NCI-H187 (cell line): ENCODE results near the gene RXRA.

Experiments used
- DNase-seq, 2 experiments: peaks; one replicate each; lab custom pipeline; 2025; lab: John Stamatoyannopoulos, UW

RXRA gene

GRCh38 chr9:134338394-134339182, 12.3 kb downstream of the RXRA start:
- no peak for DNase-seq

DNA sequence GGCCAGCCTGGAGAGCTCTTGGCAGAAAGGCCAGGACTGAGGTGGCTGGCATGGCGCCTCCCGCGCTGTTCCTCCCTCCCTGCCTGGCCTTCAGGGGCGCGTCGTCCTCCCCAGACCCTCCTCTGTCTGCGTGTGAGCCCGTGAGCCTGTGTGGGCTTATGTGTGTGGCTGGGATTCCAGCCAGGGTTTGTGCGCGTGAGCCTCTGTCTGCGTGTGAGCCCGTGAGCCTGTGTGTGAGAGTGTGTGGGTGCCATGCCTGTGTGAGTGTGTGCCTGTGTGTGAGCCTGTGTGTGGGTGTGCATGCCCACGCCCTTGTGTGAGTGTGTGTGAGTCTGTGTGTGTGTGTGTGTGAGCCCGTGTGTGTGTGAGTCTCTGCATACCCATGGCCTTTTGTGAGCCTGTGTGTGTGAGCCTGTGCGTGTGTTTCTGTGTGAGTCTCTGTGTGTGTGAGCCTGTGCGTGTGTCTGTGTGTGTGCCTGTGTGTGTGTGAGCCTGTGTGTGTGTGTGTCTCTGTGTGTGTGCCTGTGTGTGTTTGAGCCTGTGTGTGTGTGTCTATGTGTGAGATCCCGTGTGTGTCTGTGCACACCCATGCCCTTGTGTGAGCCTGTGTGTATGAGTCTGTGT, 13.0 kb downstream of the RXRA start:
- DNase-seq, result no peak

- no peak for DNase-seq
These were observed 14.4 kb downstream of the RXRA start for GRCh38 chr9:134340475-134341160.

- no peak for DNase-seq
These were observed 15.1 kb downstream of the RXRA start for GRCh38 chr9:134341306-134341705.

DNA sequence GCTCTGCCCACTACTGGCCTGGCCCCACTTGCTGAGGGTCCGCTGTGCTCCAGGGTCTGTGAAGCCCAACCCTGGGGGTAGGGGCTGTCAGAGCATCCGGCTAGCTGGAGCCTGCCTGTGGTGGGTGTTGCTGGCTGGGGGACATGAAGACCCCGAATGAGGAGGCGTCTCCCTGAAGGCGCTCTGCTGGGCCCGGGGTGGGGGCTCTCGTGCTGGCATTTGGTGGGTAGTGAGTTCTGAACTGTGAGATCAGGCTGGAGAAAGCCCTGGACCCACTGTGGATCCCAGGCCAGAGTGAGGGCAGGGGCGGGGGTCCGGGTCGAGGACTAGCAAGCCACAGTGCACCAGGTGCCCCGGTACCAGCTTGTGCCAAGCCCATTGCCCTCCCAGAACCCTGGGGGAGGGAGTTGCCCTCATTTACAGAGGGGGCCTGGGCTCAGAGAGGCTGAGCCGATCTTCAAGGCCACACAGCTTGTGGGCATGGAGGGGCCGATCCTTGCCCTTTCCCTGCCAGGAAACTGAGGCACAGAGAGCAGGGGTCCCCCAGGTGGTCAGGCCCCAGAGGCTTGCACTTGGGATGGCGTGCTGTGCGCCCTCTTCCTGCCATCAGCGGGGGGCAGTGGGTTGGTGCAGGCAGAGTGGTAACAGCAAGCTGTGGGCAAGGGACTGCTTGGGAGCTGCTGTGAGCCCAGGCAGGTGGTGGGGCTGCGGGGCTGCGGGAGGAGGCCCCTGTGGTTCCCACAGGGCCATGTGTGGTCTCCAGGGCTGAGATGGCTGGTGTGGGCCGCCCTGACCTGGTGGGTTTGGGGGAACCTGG, 15.9 kb downstream of the RXRA start:
- DNase-seq, result no peak

DNA sequence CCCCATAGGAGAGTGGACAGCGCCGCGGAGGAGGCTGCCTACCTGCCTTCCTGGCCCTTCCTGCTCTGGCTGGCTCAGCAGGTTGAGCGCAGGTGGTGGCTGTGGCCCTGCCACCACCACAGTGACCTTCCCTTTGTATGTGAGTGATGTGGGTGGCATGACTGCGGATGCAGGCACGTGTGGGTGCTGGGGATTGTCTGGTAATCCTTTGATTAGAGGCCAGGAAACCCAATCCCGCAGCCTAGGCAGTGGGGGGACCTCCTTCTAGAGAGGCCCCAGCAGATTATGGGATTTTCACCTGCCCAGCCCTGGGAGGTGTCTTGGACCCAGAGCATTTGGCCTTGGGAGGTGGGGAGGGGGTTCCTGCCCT, 16.5 kb downstream of the RXRA start:
- no peak for DNase-seq

DNA sequence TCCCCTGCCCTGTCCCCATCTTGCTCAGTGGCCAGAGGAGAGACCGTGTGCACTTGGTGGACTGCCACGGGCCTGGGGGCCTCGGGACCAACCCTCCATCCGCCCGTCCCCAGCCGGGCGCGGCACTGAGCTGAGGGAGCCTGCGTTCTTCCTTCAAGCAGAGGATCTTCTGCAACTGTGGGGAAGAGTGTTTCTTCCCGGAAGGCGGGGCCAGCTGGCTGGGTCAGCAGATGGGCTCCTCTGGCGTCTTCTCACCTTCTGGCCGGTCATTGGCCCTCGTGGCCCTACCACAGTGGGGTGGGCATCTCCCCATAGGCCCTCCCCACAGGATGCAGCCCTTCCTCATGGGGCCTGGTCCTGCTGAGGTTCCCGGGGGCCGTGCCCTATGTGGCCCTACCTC, 17.4 kb downstream of the RXRA start:
- DNase-seq, result no peak

DNA sequence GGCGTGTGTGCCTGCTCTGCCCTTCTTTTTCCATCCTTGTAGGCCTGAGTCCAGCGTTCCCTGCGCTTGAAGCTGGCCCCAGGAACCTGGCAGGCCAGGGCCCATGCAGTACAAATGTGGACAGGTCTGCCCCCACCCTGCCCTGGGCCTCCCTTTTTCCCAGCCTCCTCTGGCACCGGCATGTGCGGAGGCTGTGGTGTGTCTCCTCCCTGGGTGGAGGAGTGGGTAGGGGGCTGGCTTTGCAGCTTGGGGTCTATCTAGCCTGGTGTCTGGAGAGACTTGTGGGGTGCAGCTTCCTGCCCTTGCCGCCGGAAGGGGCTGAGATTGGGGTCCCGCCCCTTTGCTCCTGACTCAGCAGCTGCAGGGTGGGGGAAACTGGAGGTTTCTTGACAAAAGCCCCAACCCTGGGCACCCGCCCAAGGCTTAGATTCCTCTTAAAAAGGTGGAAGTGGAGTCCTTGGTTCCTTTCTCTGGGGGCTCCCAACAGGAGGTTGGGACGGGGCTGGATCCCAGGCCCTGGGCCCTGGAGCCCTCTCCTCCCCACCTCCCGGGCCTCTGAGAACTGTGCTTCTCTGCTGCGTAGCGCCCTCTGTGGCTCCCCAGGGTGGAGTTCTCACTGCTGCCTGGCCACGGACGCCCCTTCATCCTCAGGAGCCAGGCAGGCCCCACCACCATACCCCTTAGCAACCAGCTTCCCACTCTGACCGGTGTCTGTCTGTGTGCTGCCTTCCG, 18.0 kb downstream of the RXRA start:
- no peak for DNase-seq

GRCh38 chr9:134344800-134345310, 18.6 kb downstream of the RXRA start:
- DNase-seq, result no peak

- no peak for DNase-seq
These were observed 19.5 kb downstream of the RXRA start for GRCh38 chr9:134345737-134346136.

DNA sequence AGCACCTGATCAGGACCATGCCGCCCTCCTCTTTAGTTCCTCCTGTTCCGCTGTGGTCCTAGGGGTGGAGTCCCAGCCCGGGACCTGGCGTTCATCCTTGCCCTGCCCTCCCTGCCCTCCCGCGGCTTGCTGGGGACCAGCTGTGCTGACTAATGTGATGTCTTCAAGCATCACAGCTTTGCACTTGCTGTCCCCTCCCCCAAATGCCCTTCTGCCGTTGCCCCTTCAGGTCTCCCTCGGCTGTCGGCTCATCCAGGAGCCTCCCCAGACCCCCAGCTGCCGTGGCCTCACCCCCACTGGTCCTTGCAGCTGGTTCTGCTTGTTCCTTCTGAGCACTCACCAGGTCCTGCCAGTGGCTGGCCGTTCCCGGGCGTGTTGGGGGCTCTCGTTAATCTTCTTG, 19.9 kb downstream of the RXRA start:
- no peak for DNase-seq

- no peak for DNase-seq
These were observed 20.8 kb downstream of the RXRA start for GRCh38 chr9:134346840-134347583.

GRCh38 chr9:134347996-134348395, 21.7 kb downstream of the RXRA start:
- no peak for DNase-seq

- DNase-seq, result no peak
These were observed 22.3 kb downstream of the RXRA start for GRCh38 chr9:134348404-134349155.

GRCh38 chr9:134349936-134350335, 23.7 kb downstream of the RXRA start:
- no peak for DNase-seq

GRCh38 chr9:134350416-134350994, 24.2 kb downstream of the RXRA start:
- no peak for DNase-seq

GRCh38 chr9:134351606-134352176, 25.4 kb downstream of the RXRA start:
- DNase-seq, result no peak

DNA sequence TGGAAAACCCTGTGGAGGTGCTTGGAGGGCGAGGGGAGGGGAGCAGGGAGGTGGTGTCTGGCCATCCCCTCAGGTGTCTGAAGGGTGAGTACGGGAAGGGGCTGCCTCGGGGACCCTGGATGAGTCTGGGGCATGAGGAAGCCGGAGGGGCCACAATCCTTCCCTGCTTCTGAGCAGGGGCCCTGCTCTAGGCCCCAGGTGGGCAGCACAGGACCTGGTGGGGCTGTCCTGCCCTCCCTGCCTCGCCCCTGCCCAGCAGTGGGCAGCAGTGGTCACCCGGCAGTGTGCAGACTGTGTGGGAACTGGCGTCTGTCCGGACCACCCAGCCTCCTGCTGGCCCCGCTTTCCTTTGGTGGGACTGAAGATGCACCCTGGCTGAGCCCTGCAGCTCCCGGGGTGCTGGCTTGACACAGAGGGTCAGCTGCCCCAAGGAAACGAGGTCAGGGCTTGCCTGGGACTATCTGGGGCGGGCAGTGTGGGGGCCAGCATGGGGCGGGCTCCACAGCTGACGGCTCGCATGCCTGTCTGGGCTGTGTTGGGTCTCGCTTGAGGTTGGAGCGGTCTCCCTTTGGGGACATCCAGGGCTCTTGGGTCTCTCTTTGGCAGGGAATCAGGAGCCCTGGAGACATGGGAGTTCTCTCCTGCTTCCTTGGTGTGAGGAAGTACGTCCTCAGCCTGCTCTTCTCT, 26.1 kb downstream of the RXRA start:
- no peak for DNase-seq

DNA sequence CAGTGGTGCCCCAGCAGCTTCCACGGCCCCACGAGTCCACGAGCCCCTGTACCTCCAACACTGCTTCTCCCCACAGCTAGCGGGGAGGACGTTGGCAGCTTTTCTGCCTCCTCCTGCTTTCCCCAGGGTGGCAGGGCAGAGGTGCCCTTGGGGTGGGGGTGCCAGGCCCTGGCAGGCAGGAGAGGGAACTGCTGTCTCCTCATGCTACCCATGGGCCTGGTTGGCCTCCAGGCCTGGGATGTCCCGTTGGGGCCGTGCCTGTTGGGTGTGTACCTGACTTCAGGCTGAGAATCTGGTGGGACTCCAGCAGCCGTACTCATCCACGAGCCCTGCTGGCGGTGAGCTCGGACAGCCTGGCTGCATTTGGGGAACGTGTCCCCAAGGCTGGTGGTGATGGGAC, 27.3 kb downstream of the RXRA start:
- no peak for DNase-seq
